Measurements from ENCODE around the gene TIMM10.

Gene TIMM10

GRCh38 chr11:57506522-57506921 is 24.0 kb downstream of the TIMM10 start:
- H3K27me3 ChIP-seq (ENCODE audit: control insufficient read depth in 1 of 2, insufficient read depth in 1 of 2, low read length in 2 of 2), result no peaks in the 10 kb centered on the region
- no peak overlapping the region for H3K4ac ChIP-seq (ENCODE audit: low read depth in 1 of 2, low read length in 2 of 2)
- no peak overlapping the region for H3K4me2 ChIP-seq (ENCODE audit: low read length, poor library complexity, severe bottlenecking)
- no peak overlapping the region for H2BK15ac ChIP-seq (ENCODE audit: low read depth, poor library complexity, severe bottlenecking)
- H4K8ac ChIP-seq (ENCODE audit: low read length), result no peak overlapping the region
- H3K4me1 ChIP-seq (ENCODE audit: control insufficient read depth, insufficient read depth, low read depth, low read length), result no peaks in the 10 kb centered on the region
- no peak overlapping the region for H2AFZ ChIP-seq (ENCODE audit: low read depth, low read length)
- H3K4me3 ChIP-seq (ENCODE audit: insufficient read depth in 1 of 2, low read depth in 1 of 2, low read length in 2 of 2), result no peak overlapping the region
- H2BK120ac ChIP-seq (ENCODE audit: low read depth, low read length), result no peak overlapping the region
- H2AK5ac ChIP-seq (ENCODE audit: low read length, severe bottlenecking), result no peak overlapping the region
- H4K91ac ChIP-seq (ENCODE audit: low read length), result no peak overlapping the region
- H3K27ac ChIP-seq (ENCODE audit: low read length, poor library complexity, severe bottlenecking), result no peak overlapping the region
- H3K9ac ChIP-seq (ENCODE audit: low read length), result no peak overlapping the region
- no peaks in the 10 kb centered on the region for H3K79me1 ChIP-seq (replicated peaks; ENCODE audit: low read length, poor library complexity, severe bottlenecking)
- peaks cover 0 to 10% of the 10 kb centered on the region in 2 experiments for H3K36me3 ChIP-seq (ENCODE audit: control insufficient read depth in 1 of 2, insufficient read depth in 2 of 2, low read depth in 1 of 2, low read length in 2 of 2)
- no peak for DNase-seq
- no peaks in the 10 kb centered on the region for H3K9me3 ChIP-seq (ENCODE audit: control insufficient read depth, low read length)
- no peak overlapping the region for H3K23ac ChIP-seq (ENCODE audit: low read length in 2 of 2)
- no peak overlapping the region for H3K14ac ChIP-seq (ENCODE audit: low read length in 2 of 2)
- no peak overlapping the region for H2BK12ac ChIP-seq (ENCODE audit: low read length in 2 of 2)
- no peak overlapping the region for H2BK5ac ChIP-seq (ENCODE audit: low read depth, low read length, poor library complexity, severe bottlenecking)
- H3K18ac ChIP-seq (ENCODE audit: low read depth in 1 of 2, low read length in 2 of 2), result no peak overlapping the region
- WGBS, result 90% methylated on average over 1 of the region's 1 CpG

GRCh38 chr11:57504511-57504910 is 26.0 kb downstream of the TIMM10 start:
- no peak overlapping the region for H3K18ac ChIP-seq (ENCODE audit: low read depth in 1 of 2, low read length in 2 of 2)
- H4K91ac ChIP-seq (ENCODE audit: low read length), result no peak overlapping the region
- H3K27ac ChIP-seq (ENCODE audit: low read length, poor library complexity, severe bottlenecking), result no peak overlapping the region
- H3K23ac ChIP-seq (ENCODE audit: low read length in 2 of 2), result no peak overlapping the region
- H3K27me3 ChIP-seq (ENCODE audit: control insufficient read depth in 1 of 2, insufficient read depth in 1 of 2, low read length in 2 of 2), result no peaks in the 10 kb centered on the region
- H3K14ac ChIP-seq (ENCODE audit: low read length in 2 of 2), result no peak overlapping the region
- H2AFZ ChIP-seq (ENCODE audit: low read depth, low read length), result no peak overlapping the region
- H2AK5ac ChIP-seq (ENCODE audit: low read length, severe bottlenecking), result no peak overlapping the region
- H3K4me3 ChIP-seq (ENCODE audit: insufficient read depth in 1 of 2, low read depth in 1 of 2, low read length in 2 of 2), result no peak overlapping the region
- H3K4me2 ChIP-seq (ENCODE audit: low read length, poor library complexity, severe bottlenecking), result no peak overlapping the region
- no peak for DNase-seq
- no peak overlapping the region for H2BK5ac ChIP-seq (ENCODE audit: low read depth, low read length, poor library complexity, severe bottlenecking)
- no peak overlapping the region for H2BK120ac ChIP-seq (ENCODE audit: low read depth, low read length)
- H3K4me1 ChIP-seq (ENCODE audit: control insufficient read depth, insufficient read depth, low read depth, low read length), result peaks cover 2% of the 10 kb centered on the region
- H3K4ac ChIP-seq (ENCODE audit: low read depth in 1 of 2, low read length in 2 of 2), result no peak overlapping the region
- no peak overlapping the region for H4K8ac ChIP-seq (ENCODE audit: low read length)
- H3K36me3 ChIP-seq (ENCODE audit: control insufficient read depth in 1 of 2, insufficient read depth in 2 of 2, low read depth in 1 of 2, low read length in 2 of 2), result peaks cover 0 to 15% of the 10 kb centered on the region in 2 experiments
- H2BK15ac ChIP-seq (ENCODE audit: low read depth, poor library complexity, severe bottlenecking), result no peak overlapping the region
- H3K9ac ChIP-seq (ENCODE audit: low read length), result no peak overlapping the region
- no peak overlapping the region for H2BK12ac ChIP-seq (ENCODE audit: low read length in 2 of 2)
- 92% methylated on average over 4 of the region's 4 CpGs for WGBS
- no peaks in the 10 kb centered on the region for H3K9me3 ChIP-seq (ENCODE audit: control insufficient read depth, low read length)
- no peaks in the 10 kb centered on the region for H3K79me1 ChIP-seq (replicated peaks; ENCODE audit: low read length, poor library complexity, severe bottlenecking)

- H2AK5ac ChIP-seq (ENCODE audit: low read length, severe bottlenecking), result no peak overlapping the region
- no peak overlapping the region for H3K9ac ChIP-seq (ENCODE audit: low read length)
- H2BK15ac ChIP-seq (ENCODE audit: low read depth, poor library complexity, severe bottlenecking), result no peak overlapping the region
- H3K4me2 ChIP-seq (ENCODE audit: low read length, poor library complexity, severe bottlenecking), result no peak overlapping the region
- H3K14ac ChIP-seq (ENCODE audit: low read length in 2 of 2), result no peak overlapping the region
- peaks cover 5% of the 10 kb centered on the region for H3K4me1 ChIP-seq (ENCODE audit: control insufficient read depth, insufficient read depth, low read depth, low read length)
- H3K4me3 ChIP-seq (ENCODE audit: insufficient read depth in 1 of 2, low read depth in 1 of 2, low read length in 2 of 2), result no peak overlapping the region
- no peak overlapping the region for H3K27ac ChIP-seq (ENCODE audit: low read length, poor library complexity, severe bottlenecking)
- H3K27me3 ChIP-seq (ENCODE audit: control insufficient read depth in 1 of 2, insufficient read depth in 1 of 2, low read length in 2 of 2), result no peaks in the 10 kb centered on the region
- H2AFZ ChIP-seq (ENCODE audit: low read depth, low read length), result no peak overlapping the region
- no peak for DNase-seq
- H3K18ac ChIP-seq (ENCODE audit: low read depth in 1 of 2, low read length in 2 of 2), result no peak overlapping the region
- no peak overlapping the region for H3K4ac ChIP-seq (ENCODE audit: low read depth in 1 of 2, low read length in 2 of 2)
- no peak overlapping the region for H4K91ac ChIP-seq (ENCODE audit: low read length)
- no peak overlapping the region for H2BK120ac ChIP-seq (ENCODE audit: low read depth, low read length)
- no peak overlapping the region for H2BK5ac ChIP-seq (ENCODE audit: low read depth, low read length, poor library complexity, severe bottlenecking)
- no peak overlapping the region for H3K23ac ChIP-seq (ENCODE audit: low read length in 2 of 2)
- H4K8ac ChIP-seq (ENCODE audit: low read length), result no peak overlapping the region
- no peak overlapping the region for H2BK12ac ChIP-seq (ENCODE audit: low read length in 2 of 2)
- H3K9me3 ChIP-seq (ENCODE audit: control insufficient read depth, low read length), result no peaks in the 10 kb centered on the region
- peaks cover 2% of the 10 kb centered on the region for H3K79me1 ChIP-seq (replicated peaks; ENCODE audit: low read length, poor library complexity, severe bottlenecking)
- H3K36me3 ChIP-seq (ENCODE audit: control insufficient read depth in 1 of 2, insufficient read depth in 2 of 2, low read depth in 1 of 2, low read length in 2 of 2), result peaks cover 0 to 20% of the 10 kb centered on the region in 2 experiments
Measured at GRCh38 chr11:57502870-57503269, 27.7 kb downstream of the TIMM10 start.

- 97% methylated on average over 3 of the region's 3 CpGs for WGBS
- H3K27ac ChIP-seq (ENCODE audit: low read length, poor library complexity, severe bottlenecking), result no peak overlapping the region
- no peak overlapping the region for H3K14ac ChIP-seq (ENCODE audit: low read length in 2 of 2)
- H2BK120ac ChIP-seq (ENCODE audit: low read depth, low read length), result no peak overlapping the region
- H3K23ac ChIP-seq (ENCODE audit: low read length in 2 of 2), result peak overlapping the region in 1 of 2 experiments; percentile 37
- peaks cover 0 to 23% of the 10 kb centered on the region in 2 experiments for H3K36me3 ChIP-seq (ENCODE audit: control insufficient read depth in 1 of 2, insufficient read depth in 2 of 2, low read depth in 1 of 2, low read length in 2 of 2)
- no peak overlapping the region for H2AFZ ChIP-seq (ENCODE audit: low read depth, low read length)
- H2BK12ac ChIP-seq (ENCODE audit: low read length in 2 of 2), result no peak overlapping the region
- no peak overlapping the region for H3K4me2 ChIP-seq (ENCODE audit: low read length, poor library complexity, severe bottlenecking)
- no peak overlapping the region for H4K8ac ChIP-seq (ENCODE audit: low read length)
- H3K9ac ChIP-seq (ENCODE audit: low read length), result no peak overlapping the region
- peaks cover 2% of the 10 kb centered on the region for H3K79me1 ChIP-seq (replicated peaks; ENCODE audit: low read length, poor library complexity, severe bottlenecking)
- no peak overlapping the region for H3K18ac ChIP-seq (ENCODE audit: low read depth in 1 of 2, low read length in 2 of 2)
- no peak overlapping the region for H3K4ac ChIP-seq (ENCODE audit: low read depth in 1 of 2, low read length in 2 of 2)
- H3K4me3 ChIP-seq (ENCODE audit: insufficient read depth in 1 of 2, low read depth in 1 of 2, low read length in 2 of 2), result no peak overlapping the region
- H3K27me3 ChIP-seq (ENCODE audit: control insufficient read depth in 1 of 2, insufficient read depth in 1 of 2, low read length in 2 of 2), result no peaks in the 10 kb centered on the region
- H2BK5ac ChIP-seq (ENCODE audit: low read depth, low read length, poor library complexity, severe bottlenecking), result no peak overlapping the region
- no peak for DNase-seq
- H3K4me1 ChIP-seq (ENCODE audit: control insufficient read depth, insufficient read depth, low read depth, low read length), result peaks cover 5% of the 10 kb centered on the region
- H3K9me3 ChIP-seq (ENCODE audit: control insufficient read depth, low read length), result no peaks in the 10 kb centered on the region
- H4K91ac ChIP-seq (ENCODE audit: low read length), result no peak overlapping the region
- no peak overlapping the region for H2AK5ac ChIP-seq (ENCODE audit: low read length, severe bottlenecking)
- no peak overlapping the region for H2BK15ac ChIP-seq (ENCODE audit: low read depth, poor library complexity, severe bottlenecking)
Measured at GRCh38 chr11:57502376-57502775, 28.2 kb downstream of the TIMM10 start.

All from mesenchymal stem cell (in vitro differentiated cells and primary cell).